GM23248 (cell line): ENCODE results near the gene PRR5L. TPM values are rescaled to one million over a fixed set of nuclear protein-coding genes. Genes with fewer than 3 reads are reported as not detected.

Source experiments
- DNase-seq: peaks from one replicate; pipeline ENCODE4 v3.0.0-alpha.2; 2015
- H2AFZ ChIP-seq: fragments of 200-600 bp; sonication (generic); 2 replicates; pipeline ENCODE4 v1.6.1; 2016; ENCODE audit warnings: antibody characterized with exemption
- H3F3A ChIP-seq: fragments of 200-600 bp; sonication (generic); 2 replicates; pipeline ENCODE4 v1.6.1; 2016; ENCODE audit warnings: mild to moderate bottlenecking, antibody characterized with exemption, mixed run types; ENCODE audit not compliant: insufficient read depth
- H3K27ac ChIP-seq: fragments of 200-600 bp; sonication (generic); 2 replicates; pipeline ENCODE4 v1.5.1; 2016; ENCODE audit warnings: mild to moderate bottlenecking
- H3K27me3 ChIP-seq: fragments of 200-600 bp; sonication (generic); replicated peaks from 2 replicates; pipeline ENCODE4 v1.6.1; 2016; ENCODE audit warnings: mild to moderate bottlenecking; ENCODE audit not compliant: insufficient read depth
- H3K36me3 ChIP-seq: fragments of 200-600 bp; sonication (generic); 2 replicates; pipeline ENCODE4 v1.6.1; 2016; ENCODE audit warnings: low read depth, mild to moderate bottlenecking
- H3K4me1 ChIP-seq: fragments of 200-600 bp; sonication (generic); 2 replicates; pipeline ENCODE4 v1.6.1; 2016; ENCODE audit warnings: mild to moderate bottlenecking; ENCODE audit not compliant: insufficient read depth
- H3K4me2 ChIP-seq: fragments of 200-600 bp; sonication (generic); one replicate; pipeline ENCODE4 v1.6.1; 2016; ENCODE audit warnings: mild to moderate bottlenecking; ENCODE audit not compliant: unreplicated experiment
- H3K4me3 ChIP-seq: fragments of 200-600 bp; sonication (generic); 2 replicates; pipeline ENCODE4 v1.5.1; 2016; ENCODE audit warnings: mild to moderate bottlenecking
- H3K79me2 ChIP-seq: fragments of 200-600 bp; sonication (generic); 2 replicates; pipeline ENCODE4 v1.6.1; 2016; ENCODE audit warnings: mild to moderate bottlenecking; ENCODE audit not compliant: insufficient read depth
- H3K9ac ChIP-seq: fragments of 200-600 bp; sonication (generic); 2 replicates; pipeline ENCODE4 v1.6.1; 2016; ENCODE audit warnings: mild to moderate bottlenecking
- H3K9me2 ChIP-seq: fragments of 200-600 bp; sonication (generic); 2 replicates; pipeline ENCODE4 v1.6.1; 2016; ENCODE audit warnings: mixed run types, mild to moderate bottlenecking, moderate library complexity; ENCODE audit not compliant: insufficient read depth
- H3K9me3 ChIP-seq: fragments of 200-600 bp; sonication (generic); one replicate; pipeline ENCODE4 v1.6.1; 2017; ENCODE audit warnings: low read depth
- H4K20me1 ChIP-seq: fragments of 200-600 bp; sonication (generic); 2 replicates; pipeline ENCODE4 v1.6.0; 2016; ENCODE audit not compliant: insufficient read depth
- EZH2 ChIP-seq: fragments of 200-600 bp; sonication (generic); IDR thresholded peaks from 2 replicates; pipeline ENCODE4 v1.6.1; 2018; ENCODE audit warnings: antibody characterized with exemption, mild to moderate bottlenecking; ENCODE audit not compliant: insufficient read depth, poor library complexity, severe bottlenecking
- EZH2phosphoT487 ChIP-seq: fragments of 200-600 bp; sonication (generic); IDR thresholded peaks from 2 replicates; pipeline ENCODE4 v1.6.1; 2018; ENCODE audit warnings: antibody characterized with exemption, moderate library complexity, mild to moderate bottlenecking, low read depth; ENCODE audit not compliant: insufficient read depth
- WGBS, 2 experiments: methylation state at CpG; one replicate each; pipeline ENCODE4 v1.1.6; 2015 to 2017; ENCODE audit warnings: low lambda C conversion rate in 2 of 2, low coverage in 1 of 2; ENCODE audit errors: missing lambda C conversion rate in 2 of 2; 5-methylcytosine and 5-hydroxymethylcytosine counted together
- in situ Hi-C: fragments of 300-500 bp; cut with MboI; formaldehyde crosslinking; loops from 2 replicates; pipeline ENCODE4 v1.15.0; 2020
- polyA plus RNA-seq: library from polyadenylated mRNA; unstranded; fragments of >200 nt; fragmentation: Nextera tagmentation; extraction: Ambion mirVana; gene quantifications from 2 replicates; pipeline ENCODE4 v1.2.1, GENCODE V29; 2016
- total RNA-seq: library from RNA; depleted of rRNA; stranded (reverse); fragments of >200 nt; shearing (Covaris generic); gene quantifications from 2 replicates; pipeline ENCODE4 v1.2.3, GENCODE V29; 2014

PRR5L gene
- total and polyA plus RNA-seq, 2 experiments from 2014 or later = 9.0 to 29.8 TPM

- Histone ChIP-seq H3K4me1 (peaks cover 4% of the 10 kb centered on the region; the same call in 1 of the 2 replicates), H3K79me2 (no peaks in the 10 kb centered on the region), H3F3A (no peaks in the 10 kb centered on the region), H3K27ac (no peak overlapping the region), H3K36me3 (no peaks in the 10 kb centered on the region), H3K9ac (no peak overlapping the region), H3K9me3 (no peaks in the 10 kb centered on the region), H3K27me3 (0 out of 2 replicates have a peak, but pooled peaks cover 6% of the 10 kb centered on the region), H4K20me1 (no peaks in the 10 kb centered on the region), H3K9me2 (no peaks in the 10 kb centered on the region), H2AFZ (no peak overlapping the region), H3K4me2 (no peak overlapping the region), H3K4me3 (no peak overlapping the region)
- WGBS, 2 experiments = 80 to 85% methylated on average over 1 of the region's 1 CpG
- TF ChIP-seq EZH2 (no peak), EZH2phosphoT487 (no peak)
- in situ Hi-C loops = no loop called here
- no peak for DNase-seq
Observed at GRCh38 chr11:36347384-36347906, 51.4 kb downstream of the PRR5L start.

GRCh38 chr11:36349351-36350136, 53.5 kb downstream of the PRR5L start:
- H3K27ac ChIP-seq = no peak overlapping the region
- no peaks in the 10 kb centered on the region for H3K36me3 ChIP-seq
- TF ChIP-seq EZH2 = no peak
- TF ChIP-seq EZH2phosphoT487 = no peak
- H2AFZ ChIP-seq = peak overlapping the region; percentile 26; the same call in 1 of the 2 replicates
- WGBS, 2 experiments = 59 to 65% methylated on average over 8 of the region's 8 CpGs
- no peaks in the 10 kb centered on the region for H3K79me2 ChIP-seq
- peaks cover 13% of the 10 kb centered on the region for H3K4me1 ChIP-seq
- no peak overlapping the region for H3K4me2 ChIP-seq
- no peak overlapping the region for H3K4me3 ChIP-seq
- no peaks in the 10 kb centered on the region for H3K27me3 ChIP-seq
- no peaks in the 10 kb centered on the region for H3K9me2 ChIP-seq
- no peak overlapping the region for H3K9ac ChIP-seq
- peak; percentile 26 for DNase-seq
- H4K20me1 ChIP-seq = no peaks in the 10 kb centered on the region
- H3F3A ChIP-seq = peaks cover 9% of the 10 kb centered on the region
- in situ Hi-C loops = no loop called here
- H3K9me3 ChIP-seq = no peaks in the 10 kb centered on the region

- Histone ChIP-seq H3K4me1 (peaks cover 19% of the 10 kb centered on the region), H3K79me2 (no peaks in the 10 kb centered on the region), H2AFZ (no peak overlapping the region), H3K4me3 (no peak overlapping the region), H3K4me2 (no peak overlapping the region), H3K9ac (no peak overlapping the region), H3K9me3 (no peaks in the 10 kb centered on the region), H3K27me3 (no peaks in the 10 kb centered on the region), H3F3A (peaks cover 15% of the 10 kb centered on the region), H3K9me2 (no peaks in the 10 kb centered on the region), H3K36me3 (no peaks in the 10 kb centered on the region), H4K20me1 (no peaks in the 10 kb centered on the region), H3K27ac (no peak overlapping the region)
- in situ Hi-C loops = no loop called here
- DNase-seq = no peak
- WGBS, 2 experiments = 58 to 80% methylated on average over 1 of the region's 1 CpG
- TF ChIP-seq EZH2 = no peak
- no peak for TF ChIP-seq EZH2phosphoT487
Observed at GRCh38 chr11:36350137-36350513, 54.0 kb downstream of the PRR5L start.

- H3K27me3 ChIP-seq = no peaks in the 10 kb centered on the region
- peaks cover 37% of the 10 kb centered on the region for H3K4me1 ChIP-seq
- WGBS, 2 experiments = 60 to 94% methylated on average over 3 of the region's 3 CpGs
- no peaks in the 10 kb centered on the region for H3K36me3 ChIP-seq
- no peaks in the 10 kb centered on the region for H4K20me1 ChIP-seq
- no peak overlapping the region for H2AFZ ChIP-seq
- H3K27ac ChIP-seq = no peak overlapping the region
- no peaks in the 10 kb centered on the region for H3K79me2 ChIP-seq
- H3K4me2 ChIP-seq = no peak overlapping the region
- H3F3A ChIP-seq = peaks cover 22% of the 10 kb centered on the region
- no peak for TF ChIP-seq EZH2
- no peak for TF ChIP-seq EZH2phosphoT487
- no peaks in the 10 kb centered on the region for H3K9me3 ChIP-seq
- H3K9ac ChIP-seq = no peak overlapping the region
- DNase-seq = no peak
- no peaks in the 10 kb centered on the region for H3K9me2 ChIP-seq
- in situ Hi-C loops = no loop called here
- no peak overlapping the region for H3K4me3 ChIP-seq
Observed at GRCh38 chr11:36352922-36353321, 56.8 kb downstream of the PRR5L start.
